ENCODE measurements around the gene PXT1.
"Not testable (repeated sequence)": the region's sequence is repeated elsewhere in the genome, so short reads cannot be mapped to it uniquely, and the experiment has no call there.

PXT1 gene, protein sequence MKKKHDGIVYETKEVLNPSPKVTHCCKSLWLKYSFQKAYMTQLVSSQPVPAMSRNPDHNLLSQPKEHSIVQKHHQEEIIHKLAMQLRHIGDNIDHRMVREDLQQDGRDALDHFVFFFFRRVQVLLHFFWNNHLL

GRCh38 chr6:36442671-36443470 is at the start of gene PXT1, which contains the start of gene KCTD20:
PXT1 (minus strand) TSS chr6:36442854; CDS start chr6:36426082, 16,772 bp downstream.
KCTD20 (plus strand) TSS chr6:36443000; CDS start chr6:36470098, 27,098 bp downstream.
- intact Hi-C loops (cut with DNase I) = loop anchor here (2.0 to 5.0 kb wide), 3 partner anchors 18 to 152 kb away; partner anchors contain the start of genes SRSF3 and STK38

DNA sequence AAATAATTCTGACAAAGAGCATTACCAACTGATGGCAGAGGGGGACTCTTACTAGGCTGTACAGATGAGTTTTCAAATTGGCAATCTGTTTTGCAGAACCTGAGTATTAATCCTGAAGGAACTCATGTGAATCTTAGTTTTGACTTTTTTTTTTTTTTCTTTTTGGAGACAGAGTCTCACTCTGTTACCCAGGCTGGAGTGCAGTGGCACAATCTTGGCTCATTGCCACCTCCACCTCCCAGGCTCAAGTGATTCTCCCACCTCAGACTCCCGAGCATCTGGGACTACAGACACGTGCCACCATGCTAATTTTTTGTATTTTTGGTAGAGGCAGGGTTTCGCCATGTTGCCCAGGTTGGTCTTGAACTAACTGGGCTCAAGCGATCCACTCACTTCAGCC is 49.4 kb upstream of the PXT1 start:
- intact Hi-C loops (cut with DNase I) = no loop called here
- DNase-seq = no peak

More at GRCh38 chr6:36442671-36443470, at the start of gene PXT1, which contains the start of gene KCTD20:
- peak; percentile 66 to 96 (median 90) for DNase-seq

DNA sequence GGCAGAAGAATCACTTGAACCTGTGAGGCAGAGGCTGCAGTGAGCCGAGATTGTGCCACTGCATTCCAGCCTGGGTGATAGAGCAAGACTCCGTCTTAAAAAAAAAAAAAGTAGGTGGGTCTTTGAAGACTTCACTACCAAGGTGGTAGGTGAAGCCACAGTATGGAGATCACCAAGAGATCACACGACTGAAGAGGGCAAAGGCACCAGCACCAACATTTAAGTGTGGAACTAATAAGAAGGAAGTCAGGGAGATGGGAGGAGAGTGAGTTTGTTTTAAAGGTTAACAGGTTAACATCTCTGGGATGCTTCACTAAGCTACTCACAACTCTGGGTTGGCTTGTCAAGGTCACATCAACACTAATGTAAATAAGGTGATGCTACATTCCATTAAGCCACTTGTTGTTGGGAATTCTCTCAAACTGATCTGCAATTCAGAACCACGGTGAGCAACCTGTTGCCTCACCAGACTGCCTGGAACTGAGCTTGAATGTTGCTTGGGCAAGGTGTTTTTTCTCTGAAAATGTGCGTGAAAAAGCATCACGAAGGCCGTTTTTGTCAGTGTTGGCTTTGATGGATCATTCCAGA is 48.8 kb upstream of the PXT1 start:
- no peak for DNase-seq
- intact Hi-C loops (cut with DNase I) = no loop called here

DNA sequence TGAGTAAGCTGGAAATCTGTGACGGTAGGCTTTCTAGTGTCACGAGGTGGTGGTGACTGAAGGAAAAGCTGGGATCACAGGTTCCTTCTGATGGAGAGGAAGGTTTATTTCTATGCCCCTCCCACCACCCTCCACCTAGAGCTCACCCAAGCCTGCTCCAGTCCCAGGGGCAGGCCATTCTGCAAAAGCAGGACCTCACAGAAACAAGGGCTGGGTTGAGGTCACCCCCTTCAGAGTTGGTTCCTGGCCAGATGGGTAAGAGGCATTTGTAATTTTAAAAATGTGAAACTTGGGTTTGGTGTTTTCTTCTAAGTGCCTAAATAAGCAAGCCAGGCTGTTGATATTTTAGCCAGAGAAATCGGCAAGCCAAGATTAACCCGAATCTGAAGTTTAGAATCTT is 46.8 kb upstream of the PXT1 start:
- no peak for DNase-seq
- intact Hi-C loops (cut with DNase I) = no loop called here

DNA sequence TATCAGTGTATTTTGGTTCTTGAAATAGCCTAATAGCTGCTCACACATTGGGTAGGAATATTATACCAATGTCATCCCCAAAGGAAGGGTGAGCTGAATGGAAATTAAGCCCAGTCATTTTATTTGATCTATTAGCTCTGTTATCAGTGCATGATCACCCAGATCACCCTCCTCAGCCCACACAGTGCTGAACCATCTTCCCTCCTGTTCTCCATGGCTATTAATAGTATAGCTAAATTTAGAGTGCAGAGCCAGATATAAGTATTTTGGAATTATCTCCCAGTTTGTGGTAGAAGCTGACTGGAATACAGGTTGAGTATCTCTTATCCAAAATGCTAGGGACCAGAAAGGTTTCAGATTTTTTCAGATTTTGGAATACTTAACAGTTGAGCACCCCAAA is 45.6 kb upstream of the PXT1 start:
- intact Hi-C loops (cut with DNase I) = no loop called here
- DNase-seq = peak in 3 of 42 donors; percentile 16 to 29 (median 22)

GRCh38 chr6:36487698-36488097 is 45.0 kb upstream of the PXT1 start:
- no peak for DNase-seq
- intact Hi-C loops (cut with DNase I) = no loop called here

DNA sequence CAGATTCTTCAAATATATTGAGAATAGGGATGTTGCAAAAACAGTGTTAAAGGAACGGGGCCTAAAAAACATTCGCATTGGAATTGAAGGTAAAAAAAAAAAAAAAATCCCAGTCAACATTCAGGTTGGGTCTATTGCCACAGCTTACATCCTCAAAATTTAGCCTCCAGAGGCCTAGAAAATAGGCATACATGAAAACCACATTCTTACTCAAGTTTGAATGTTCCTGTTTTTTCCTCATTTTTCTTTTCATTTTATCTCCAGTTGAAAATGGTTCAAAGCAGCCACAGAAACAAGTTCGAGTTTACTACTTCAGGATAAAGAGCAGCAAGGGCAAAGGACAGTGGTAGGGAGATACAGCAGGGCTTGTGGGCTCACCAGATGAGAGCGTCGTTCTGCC is 42.1 kb upstream of the PXT1 start:
- no peak for DNase-seq
- intact Hi-C loops (cut with DNase I) = no loop called here

- DNase-seq; intact Hi-C loops (cut with DNase I): not testable (repeated sequence)
Observed at GRCh38 chr6:36483326-36483725, 40.7 kb upstream of the PXT1 start.

DNA sequence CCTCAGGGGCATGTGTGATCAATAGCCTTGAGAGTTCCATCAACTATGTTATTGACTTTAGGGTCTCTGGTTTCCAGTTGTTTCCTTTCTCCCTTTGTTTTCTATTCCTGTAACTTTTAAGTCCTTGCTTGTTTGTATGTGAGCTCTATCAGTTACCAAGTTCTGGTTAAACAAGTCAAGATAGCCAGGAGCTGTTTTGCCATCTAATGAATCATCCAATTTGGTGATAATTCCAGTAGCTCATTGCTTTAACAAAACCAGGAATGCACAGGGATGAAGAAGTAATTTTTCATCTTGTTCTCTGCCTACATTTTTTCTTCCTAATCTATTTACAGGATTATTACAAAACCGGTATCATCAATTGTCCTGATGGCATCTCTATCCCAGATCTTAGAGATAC is 36.6 kb upstream of the PXT1 start:
- intact Hi-C loops (cut with DNase I) = no loop called here
- DNase-seq = no peak

DNA sequence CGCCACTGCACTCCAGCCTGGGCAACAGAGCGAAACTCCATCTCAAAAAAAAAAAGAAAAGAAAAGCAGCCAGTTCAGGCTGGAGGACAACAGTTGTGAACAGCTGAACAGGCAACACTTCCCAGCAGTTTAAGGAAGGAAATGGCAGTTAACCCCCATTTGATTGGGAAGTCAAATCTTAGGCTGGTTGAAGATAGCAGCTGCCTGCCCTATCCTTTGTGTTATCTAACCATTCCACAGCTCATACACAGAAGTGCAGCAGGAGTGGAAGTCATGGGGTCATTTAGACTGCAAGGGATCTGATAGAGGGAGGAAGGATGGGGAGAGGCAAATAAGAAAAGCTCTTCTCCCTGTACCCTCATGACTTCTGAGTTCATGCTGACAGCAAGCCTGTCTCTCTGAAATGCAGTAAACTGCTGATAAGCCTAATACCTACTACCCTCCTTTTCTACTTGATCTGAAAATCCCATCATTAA is 35.4 kb upstream of the PXT1 start:
- intact Hi-C loops (cut with DNase I) = no loop called here

GRCh38 chr6:36469946-36470345 is 27.3 kb upstream of the PXT1 start:
- no peak for DNase-seq
- intact Hi-C loops (cut with DNase I) = no loop called here

More for the DNA sequence above, 35.4 kb upstream of the PXT1 start:
- no peak for DNase-seq

DNA sequence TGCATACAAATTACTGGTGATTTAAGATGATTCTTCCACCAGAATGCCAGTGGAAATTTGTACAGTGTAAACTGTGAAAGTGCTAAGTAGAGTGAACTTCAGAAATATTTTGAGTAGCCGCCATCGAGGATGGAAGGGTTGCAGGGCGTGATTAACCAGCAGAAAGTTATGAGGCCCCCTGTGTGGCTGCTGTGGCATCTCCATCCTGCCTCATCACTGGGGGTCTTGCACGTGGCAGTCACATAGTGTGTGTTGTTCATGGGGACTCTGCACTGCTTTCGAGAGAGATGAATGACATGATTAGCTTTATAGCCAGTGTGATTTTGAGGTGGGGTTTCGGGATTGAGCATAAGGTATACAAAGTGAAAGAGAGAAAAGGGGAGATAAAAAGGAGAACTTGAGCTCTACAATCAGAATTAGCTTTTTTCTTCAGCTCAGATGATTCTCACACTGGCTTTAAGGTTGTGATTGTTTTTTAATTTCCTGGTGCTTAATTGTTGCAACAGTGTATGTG is 26.6 kb upstream of the PXT1 start:
- intact Hi-C loops (cut with DNase I) = no loop called here
- DNase-seq = no peak

GRCh38 chr6:36467625-36468024 is 25.0 kb upstream of the PXT1 start:
- no peak for DNase-seq
- intact Hi-C loops (cut with DNase I) = no loop called here

DNA sequence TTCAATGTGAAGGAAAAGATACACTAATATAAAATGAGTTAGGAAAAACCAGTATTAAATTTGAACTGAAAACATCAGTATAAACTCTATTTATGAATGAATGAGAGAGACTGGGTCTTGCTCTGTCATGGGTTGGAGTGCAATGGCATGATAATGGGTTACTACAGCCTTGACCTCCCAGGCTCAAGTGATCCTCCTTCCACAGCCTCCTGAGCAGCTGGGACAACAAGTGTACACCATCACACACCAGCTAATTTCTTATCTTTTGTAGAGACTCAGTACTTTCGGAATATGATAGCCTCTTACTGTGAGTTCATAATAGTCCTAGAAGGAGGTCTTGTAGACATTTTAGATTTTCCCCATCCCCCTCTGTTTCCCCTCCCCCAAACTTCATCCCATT is 21.6 kb upstream of the PXT1 start:
- intact Hi-C loops (cut with DNase I) = no loop called here
- no peak for DNase-seq

GRCh38 chr6:36463676-36464075 is 21.0 kb upstream of the PXT1 start:
- intact Hi-C loops (cut with DNase I) = no loop called here
- no peak for DNase-seq

DNA sequence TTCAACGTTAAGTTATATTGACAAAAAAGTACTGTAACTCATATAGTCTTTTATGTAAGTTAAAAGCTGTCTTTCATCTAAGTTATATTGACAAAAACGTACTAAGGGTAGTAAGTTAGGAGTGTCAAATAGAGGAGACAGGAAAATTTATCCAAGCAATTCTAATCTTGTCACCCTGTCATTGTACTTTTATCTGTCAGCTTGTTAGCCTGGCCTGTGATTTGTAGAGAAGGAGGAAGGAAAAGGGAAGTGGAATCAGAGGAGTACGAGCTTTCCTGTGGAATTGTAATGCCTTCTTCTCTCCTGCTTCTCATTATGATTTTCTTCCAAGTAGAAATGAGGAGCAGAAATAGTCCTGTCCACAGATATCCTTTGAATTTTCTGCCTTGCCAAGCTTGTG is 19.0 kb upstream of the PXT1 start:
- intact Hi-C loops (cut with DNase I) = no loop called here
- DNase-seq = no peak

DNA sequence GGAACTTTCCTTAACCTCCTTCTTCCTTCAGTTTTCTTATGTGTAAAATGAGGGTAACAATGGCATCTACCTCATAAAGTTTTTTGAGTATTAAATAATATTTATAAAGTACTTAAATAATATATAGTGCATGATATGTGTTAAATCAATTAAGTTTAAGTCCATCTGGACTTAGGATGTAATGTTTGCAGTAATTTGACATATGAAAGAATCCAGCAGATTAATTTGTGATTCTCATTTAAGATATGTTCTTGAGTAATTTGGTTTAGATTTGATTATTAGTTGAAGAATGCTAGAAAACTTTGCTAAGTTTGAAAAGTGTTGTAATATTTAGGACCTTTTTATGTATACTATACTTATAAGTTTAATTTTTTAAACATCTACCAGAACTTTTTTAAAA is 18.3 kb upstream of the PXT1 start:
- intact Hi-C loops (cut with DNase I) = no loop called here
- no peak for DNase-seq

DNA sequence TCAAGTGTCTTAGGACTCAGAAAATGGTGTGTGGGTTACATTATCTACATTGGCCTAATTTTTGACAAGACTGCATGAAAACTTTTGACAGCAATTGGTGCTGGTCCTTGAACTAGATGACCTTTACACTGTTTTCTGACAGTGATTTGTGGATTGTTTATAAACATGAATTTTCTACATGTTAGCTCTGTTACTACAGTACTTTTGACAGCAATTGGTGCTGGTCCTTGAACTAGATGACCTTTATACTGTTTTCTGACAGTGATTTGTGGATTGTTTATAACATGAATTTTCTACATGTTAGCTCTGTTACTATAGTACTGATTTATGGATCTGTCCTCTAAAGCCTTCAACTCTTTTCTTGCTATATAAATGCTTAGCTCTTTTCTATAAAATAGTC is 16.8 kb upstream of the PXT1 start:
- intact Hi-C loops (cut with DNase I) = no loop called here
- DNase-seq = no peak

DNA sequence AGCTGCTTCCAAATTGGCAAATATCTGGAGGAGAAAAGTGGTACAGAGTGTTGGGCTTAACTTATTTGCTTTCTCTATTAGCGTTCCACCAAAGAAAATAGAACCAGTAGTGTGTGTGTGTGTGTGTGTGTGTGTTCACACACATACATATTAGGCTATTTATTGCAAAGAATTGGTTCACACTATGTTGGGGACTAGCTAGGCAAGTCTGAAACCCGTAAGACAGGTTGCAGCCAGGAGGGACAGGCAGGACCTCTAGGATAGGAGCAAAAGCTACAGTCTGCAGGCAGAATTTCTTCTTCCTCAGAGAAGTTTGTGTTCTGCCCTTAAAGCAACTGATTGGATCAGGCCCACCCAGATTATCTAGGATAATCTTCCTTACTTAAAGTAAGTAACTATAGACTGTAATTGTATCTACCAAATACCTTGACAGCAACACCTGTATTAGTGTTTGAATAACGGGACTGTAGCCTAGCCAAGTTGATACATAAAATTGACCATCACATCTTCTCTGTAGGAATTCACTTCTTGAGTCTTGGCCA is 12.9 kb upstream of the PXT1 start:
- intact Hi-C loops (cut with DNase I) = no loop called here
- DNase-seq = no peak

DNA sequence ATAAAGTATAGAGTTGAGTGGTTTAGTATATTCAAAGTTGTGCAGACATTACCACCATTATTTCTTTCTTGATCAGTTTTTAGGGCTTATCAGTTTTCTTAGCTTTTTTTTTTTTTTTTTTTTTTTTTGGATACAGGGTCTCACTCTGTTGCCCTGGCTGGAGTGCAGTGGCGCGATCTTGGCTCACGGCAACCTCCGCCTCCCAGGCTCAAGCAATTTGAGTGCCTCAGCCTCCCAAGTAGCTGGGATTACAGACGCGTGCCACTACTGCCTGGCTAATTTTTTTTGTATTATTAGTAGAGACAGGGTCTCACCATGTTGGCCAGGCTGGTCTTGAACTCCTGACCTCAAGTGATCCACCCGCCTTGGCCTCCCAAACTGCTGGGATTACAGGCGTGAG is 10.2 kb upstream of the PXT1 start:
- intact Hi-C loops (cut with DNase I); DNase-seq: not testable (repeated sequence)

Measured in head of caudate nucleus (tissue), 42 donors.